Activated CD8-positive, alpha-beta memory T cell treated with anti-CD3 and anti-CD28 coated beads for 4 hours (primary cell): ENCODE measurements around the gene CLDN7.
A peak's percentile ranks its signal among the peaks of the same experiment; 100 is the strongest.

Experiments used
- DNase-seq, 2 donors: peaks; one replicate each; pipeline ENCODE4 v3.0.0-alpha.2; 2020; ENCODE audit warnings: low read depth in 2 of 2

The CLDN7 gene

GRCh38 chr17:7219812-7220592, 42.3 kb downstream of the CLDN7 start, which contains the start of the genes ACADVL and DLG4:
ACADVL (plus strand) TSS chr17:7219938; CDS start chr17:7219985, 47 bp downstream.
DLG4 (minus strand) TSS chr17:7219836.
- DNase-seq = peak; percentile 54 to 65

GRCh38 chr17:7219229-7219811, 43.0 kb downstream of the CLDN7 start:
- DNase-seq = no peak

- no peak for DNase-seq
Observed at GRCh38 chr17:7218758-7219157, 43.5 kb downstream of the CLDN7 start.

GRCh38 chr17:7218166-7218565, 44.1 kb downstream of the CLDN7 start:
- DNase-seq = no peak

- no peak for DNase-seq
Observed at GRCh38 chr17:7217113-7217987, 44.9 kb downstream of the CLDN7 start.

GRCh38 chr17:7216242-7217112, 45.8 kb downstream of the CLDN7 start:
- DNase-seq = no peak

- no peak for DNase-seq
Observed at GRCh38 chr17:7215652-7216180, 46.6 kb downstream of the CLDN7 start.

GRCh38 chr17:7215136-7215638, 47.1 kb downstream of the CLDN7 start:
- DNase-seq = no peak

- DNase-seq = peak; percentile 95 to 98
Observed at GRCh38 chr17:7214300-7215135, 47.8 kb downstream of the CLDN7 start.

- DNase-seq = peak in 1 of 2 donors; percentile 20
Observed at GRCh38 chr17:7213895-7214299, 48.4 kb downstream of the CLDN7 start.

- DNase-seq = no peak
Observed at GRCh38 chr17:7211491-7212273, 50.6 kb downstream of the CLDN7 start.
